CD4-positive, alpha-beta T cell (primary cell): ENCODE data around the gene ZNF154. TPM values are rescaled to one million over a fixed set of nuclear protein-coding genes. Genes with fewer than 3 reads are reported as not detected.

Source experiments
- ATAC-seq: fragments of 200-7000 bp; cut with Tn5 transposase; one replicate; pipeline ENCODE4 v1.10.0; 2022; ENCODE audit warnings: mild to moderate bottlenecking; ENCODE audit not compliant: poor library complexity
- CTCF ChIA-PET: fragments of 350-600 bp; sonication (Branson Sonifier 250); formaldehyde crosslinking; loops from one replicate; lab custom pipeline; 2021; ENCODE audit warnings: antibody characterized with exemption, inconsistent platforms; lab: Charles Lee
- POLR2A ChIA-PET: fragments of 350-600 bp; sonication (Branson Sonifier 250); formaldehyde crosslinking; loops from one replicate; lab custom pipeline; 2021; ENCODE audit warnings: antibody characterized with exemption, inconsistent platforms; lab: Charles Lee
- DNase-seq, 14 experiments: peaks; one replicate each; pipeline ENCODE4 v3.0.0-alpha.2; 2013 to 2020; ENCODE audit warnings: mixed read lengths in 2 of 14
- H3K27ac ChIP-seq, 2 donors: one replicate each; pipeline versions ENCODE4 v1.5.1 to v1.7.0; 2013; ENCODE audit warnings: low read length in 2 of 2, low read depth in 1 of 2, mild to moderate bottlenecking in 1 of 2
- H3K27me3 ChIP-seq, 2 experiments: 1 replicate in 1 of 2; 2 replicates in 1 of 2; pipeline versions ENCODE4 v1.6.1 to v1.7.0; 2013; ENCODE audit warnings: low read length in 2 of 2, control low read depth in 1 of 2, mild to moderate bottlenecking in 1 of 2, moderate library complexity in 1 of 2; ENCODE audit not compliant: insufficient read depth in 2 of 2, control insufficient read depth in 1 of 2
- H3K36me3 ChIP-seq: one replicate; pipeline ENCODE4 v1.6.1; 2013; ENCODE audit warnings: low read length, control low read depth; ENCODE audit not compliant: insufficient read depth
- H3K4me1 ChIP-seq: one replicate; pipeline ENCODE4 v1.6.1; 2013; ENCODE audit warnings: low read length, control low read depth; ENCODE audit not compliant: insufficient read depth
- H3K4me3 ChIP-seq: one replicate; pipeline ENCODE4 v1.5.1; 2013; ENCODE audit warnings: mild to moderate bottlenecking, low read length, moderate library complexity
- H3K9me3 ChIP-seq, 2 experiments: 1 replicate in 1 of 2; 2 replicates in 1 of 2; pipeline versions ENCODE4 v1.6.1 to v1.7.0; 2013; ENCODE audit warnings: low read length in 2 of 2, mild to moderate bottlenecking in 2 of 2, control low read depth in 1 of 2, moderate library complexity in 1 of 2; ENCODE audit not compliant: control insufficient read depth in 1 of 2, insufficient read depth in 1 of 2
- H3K27ac Mint-ChIP-seq: one replicate; pipeline ENCODE4 v1.8.0; 2020; ENCODE audit warnings: mixed read lengths
- H3K27me3 Mint-ChIP-seq: one replicate; pipeline ENCODE4 v1.8.0; 2021; ENCODE audit warnings: mixed read lengths
- H3K36me3 Mint-ChIP-seq: one replicate; pipeline ENCODE4 v1.8.0; 2021; ENCODE audit warnings: low read depth, mixed read lengths
- H3K4me1 Mint-ChIP-seq: one replicate; pipeline ENCODE4 v1.8.0; 2021; ENCODE audit warnings: low read depth, mixed read lengths
- H3K4me3 Mint-ChIP-seq: one replicate; pipeline ENCODE4 v1.8.0; 2020; ENCODE audit warnings: mild to moderate bottlenecking, mixed read lengths
- H3K9me3 Mint-ChIP-seq: one replicate; pipeline ENCODE4 v1.8.0; 2020; ENCODE audit warnings: mixed read lengths
- intact Hi-C, 2 experiments: fragments of 100-400 bp; cut with DNase I in 1 of 2; cut with micrococcal nuclease in 1 of 2; formaldehyde crosslinking; loops; one replicate each; pipeline versions ENCODE4 v1.15.1 to v1.9.0; 2023 to 2025; cut with DNase I, micrococcal nuclease
- polyA plus RNA-seq, 2 donors: library from polyadenylated mRNA; unstranded; fragments of 120-200 nt; gene quantifications; one replicate each; pipeline ENCODE4 v1.2.1, GENCODE V29; 2013
- total RNA-seq, 174 experiments: library from RNA in 2 of 174; stranded (reverse) in 2 of 174; gene quantifications; one replicate each; pipeline ENCODE4 v1.2.3 and lab custom pipeline; 2021 to 2026
- TF ChIP-seq, protein P1 (sequence below): fragments of 200-600 bp; IDR thresholded peaks from one replicate; pipeline ENCODE4 v1.8.0; 2022; ENCODE audit warnings: antibody characterized with exemption, mild to moderate bottlenecking

ZNF154 gene
- total RNA-seq (10 to 100 TPM; 16.9 to 18.0 TPM), total RNA-seq (lab: John Stamatoyannopoulos, UW) (1.7 to 66.0 (median 9.9) reads per million in 172 experiments)
- 2.6 TPM for polyA plus RNA-seq (2013, experiment 1 of 2)
- polyA plus RNA-seq (2013, experiment 2 of 2) = 5.0 TPM

DNA sequence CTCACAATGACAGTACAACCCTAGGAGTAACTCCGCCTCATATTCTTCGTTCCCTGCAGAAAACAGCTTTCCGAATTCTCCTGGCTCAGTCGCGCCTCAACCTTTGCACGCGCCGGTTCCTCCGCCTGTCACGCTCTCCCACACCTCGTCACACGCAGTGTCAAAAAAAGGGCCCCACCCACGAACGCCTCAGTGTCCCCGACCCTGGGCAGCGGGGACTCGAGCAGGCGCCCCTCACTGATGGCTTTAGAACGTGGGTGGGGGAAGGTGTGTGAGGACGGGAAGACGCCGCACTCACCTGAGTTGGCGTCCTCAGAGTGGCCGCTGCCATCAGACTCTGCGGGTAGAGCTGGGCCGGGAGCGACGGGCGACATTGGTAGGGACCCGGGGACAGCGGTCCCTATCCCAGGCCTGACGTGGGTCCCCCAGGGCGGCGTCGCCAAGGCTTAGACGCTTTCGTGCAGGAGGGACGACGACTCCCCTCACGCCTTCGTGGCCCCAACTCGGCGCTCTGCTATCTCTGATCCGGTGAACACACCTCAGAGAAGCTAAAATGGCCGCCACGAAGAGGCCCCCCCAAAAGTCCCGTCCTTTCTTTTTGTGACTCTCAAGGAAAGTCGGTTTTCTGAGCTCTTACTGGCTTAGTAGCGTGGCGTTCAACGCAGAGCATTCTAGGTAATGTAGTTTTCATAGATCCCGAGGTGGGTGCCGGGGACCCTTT, at the start of gene ZNF154:
ZNF154 (minus strand) TSS at position 564 of the 721 bp plus-strand sequence; CDS start at position 331, 233 bp downstream.
- Histone ChIP-seq H3K4me1 (peaks cover 10% of the 10 kb centered on the region), H3K27me3 (no peaks in the 10 kb centered on the region), H3K4me3 (peak within 1 kb of the TSS; percentile 55), H3K9me3 (peaks cover 68 to 77% of the 10 kb centered on the region in 2 experiments), H3K36me3 (peaks cover 15% of the 10 kb centered on the region), H3K27ac (peak within 1 kb of the TSS; percentile 47 to 52)
- H3K27ac Mint-ChIP-seq = peak within 1 kb of the TSS; percentile 99
- H3K9me3 Mint-ChIP-seq = peaks cover 28% of the 10 kb centered on the region
- ChIA-PET CTCF (no interaction called here), POLR2A (interaction anchor here (0.6 to 3.6 kb wide), 29 partner anchors 9 to 767 kb away, joined by 3 to 48 read pairs (median 3); partner anchors contain the start of genes ZNF134, ZNF135, ZNF17 and ZNF211)
- no peaks in the 10 kb centered on the region for H3K27me3 Mint-ChIP-seq
- H3K4me3 Mint-ChIP-seq = peak within 1 kb of the TSS; percentile 96
- intact Hi-C loops = no loop called here
- peak in 12 of 14 experiments; percentile 10 to 80 (median 34) for DNase-seq
- H3K36me3 Mint-ChIP-seq = peaks cover 81% of the 10 kb centered on the region
- peak; percentile 90 for ATAC-seq
- H3K4me1 Mint-ChIP-seq = peaks cover 44% of the 10 kb centered on the region
- TF ChIP-seq, protein P1, sequence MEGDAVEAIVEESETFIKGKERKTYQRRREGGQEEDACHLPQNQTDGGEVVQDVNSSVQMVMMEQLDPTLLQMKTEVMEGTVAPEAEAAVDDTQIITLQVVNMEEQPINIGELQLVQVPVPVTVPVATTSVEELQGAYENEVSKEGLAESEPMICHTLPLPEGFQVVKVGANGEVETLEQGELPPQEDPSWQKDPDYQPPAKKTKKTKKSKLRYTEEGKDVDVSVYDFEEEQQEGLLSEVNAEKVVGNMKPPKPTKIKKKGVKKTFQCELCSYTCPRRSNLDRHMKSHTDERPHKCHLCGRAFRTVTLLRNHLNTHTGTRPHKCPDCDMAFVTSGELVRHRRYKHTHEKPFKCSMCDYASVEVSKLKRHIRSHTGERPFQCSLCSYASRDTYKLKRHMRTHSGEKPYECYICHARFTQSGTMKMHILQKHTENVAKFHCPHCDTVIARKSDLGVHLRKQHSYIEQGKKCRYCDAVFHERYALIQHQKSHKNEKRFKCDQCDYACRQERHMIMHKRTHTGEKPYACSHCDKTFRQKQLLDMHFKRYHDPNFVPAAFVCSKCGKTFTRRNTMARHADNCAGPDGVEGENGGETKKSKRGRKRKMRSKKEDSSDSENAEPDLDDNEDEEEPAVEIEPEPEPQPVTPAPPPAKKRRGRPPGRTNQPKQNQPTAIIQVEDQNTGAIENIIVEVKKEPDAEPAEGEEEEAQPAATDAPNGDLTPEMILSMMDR = no peak

DNA sequence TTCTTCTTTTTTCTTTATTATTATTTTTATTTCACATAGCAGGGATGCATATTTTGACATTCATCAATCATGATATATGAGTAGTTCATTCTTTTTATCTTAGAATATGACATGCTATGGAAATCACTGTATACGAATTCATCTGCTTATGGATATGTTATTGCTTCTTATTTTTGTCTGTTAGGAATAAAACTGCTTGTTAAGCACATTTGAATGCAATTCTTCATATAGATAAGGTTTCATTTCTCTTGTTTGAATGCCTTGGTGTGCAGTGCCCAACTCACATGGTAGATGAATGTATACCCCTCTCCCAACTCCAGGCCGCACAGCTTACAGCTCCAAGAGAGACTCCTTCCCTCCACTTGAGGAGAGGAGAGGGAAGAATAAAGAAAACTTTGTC, 48.9 kb upstream of the ZNF154 start:
- Mint-ChIP-seq H3K9me3 (peaks cover 3% of the 10 kb centered on the region), H3K36me3 (peaks cover 94% of the 10 kb centered on the region), H3K27me3 (no peaks in the 10 kb centered on the region), H3K4me3 (no peak overlapping the region), H3K4me1 (no peaks in the 10 kb centered on the region), H3K27ac (no peak overlapping the region)
- Histone ChIP-seq H3K4me3 (no peak overlapping the region), H3K27me3 (no peaks in the 10 kb centered on the region), H3K4me1 (no peaks in the 10 kb centered on the region), H3K9me3 (peaks cover 43 to 53% of the 10 kb centered on the region in 2 experiments), H3K36me3 (peaks cover 52% of the 10 kb centered on the region), H3K27ac (no peak overlapping the region)
- CTCF ChIA-PET = no interaction called here
- POLR2A ChIA-PET = interaction anchor here (1.9 kb wide), 1 partner anchor 11 kb away, joined by 4 read pairs; the partner anchor contains the start of gene ZNF586
- ATAC-seq = no peak
- DNase-seq = no peak
- TF ChIP-seq, protein P1 = no peak
- intact Hi-C loops = no loop called here

DNA sequence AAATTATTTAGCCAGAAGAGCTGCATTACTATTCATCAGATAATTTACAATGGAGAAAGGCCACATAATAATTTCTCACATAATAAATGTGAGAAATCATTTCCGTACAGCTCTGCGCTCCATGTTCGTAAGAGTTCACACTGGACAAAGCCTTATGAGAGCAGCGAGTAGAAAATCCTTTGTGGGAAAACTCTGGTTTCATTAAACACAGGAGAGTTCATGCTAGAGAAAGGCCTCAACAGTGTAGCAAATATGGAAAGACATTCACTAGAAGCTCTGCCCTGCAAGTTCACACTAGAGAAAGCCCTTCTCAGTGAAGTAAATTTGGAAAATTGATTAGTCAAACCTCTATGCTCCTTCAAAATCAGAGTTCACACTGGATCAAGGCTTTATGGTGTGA, 46.0 kb upstream of the ZNF154 start:
- Mint-ChIP-seq H3K4me1 (peaks cover 10% of the 10 kb centered on the region), H3K27ac (no peak overlapping the region), H3K9me3 (peaks cover 23% of the 10 kb centered on the region), H3K36me3 (peaks cover 100% of the 10 kb centered on the region), H3K4me3 (no peak overlapping the region), H3K27me3 (no peaks in the 10 kb centered on the region)
- no peaks in the 10 kb centered on the region for H3K27me3 ChIP-seq
- no peak overlapping the region for H3K4me3 ChIP-seq
- POLR2A ChIA-PET = interaction anchor here (1.0 kb wide), 1 partner anchor 46 kb away, joined by 3 read pairs; the partner anchor contains the start of gene ZNF154
- H3K36me3 ChIP-seq = peaks cover 72% of the 10 kb centered on the region
- no peak for ATAC-seq
- H3K27ac ChIP-seq = no peak overlapping the region
- TF ChIP-seq, protein P1 = no peak
- H3K9me3 ChIP-seq = peaks cover 49 to 80% of the 10 kb centered on the region in 2 experiments
- intact Hi-C loops = no loop called here
- DNase-seq = no peak
- CTCF ChIA-PET = no interaction called here
- H3K4me1 ChIP-seq = no peaks in the 10 kb centered on the region
